Measurements from ENCODE around the gene SNTB2. TPM values are rescaled to one million over a fixed set of nuclear protein-coding genes. Genes with fewer than 3 reads are reported as not detected.

SNTB2 gene
- total and polyA plus RNA-seq, 2 of the 13 experiments (the other 11 are each of a cell fraction or from before 2014, with no cell fraction given), result 11.5 to 19.2 TPM

- TF ChIP-seq ZBED4 (CRISPR knock-in tag; IDR thresholded peaks at IDR 0.05; ENCODE audit: borderline replicate concordance), result peak; percentile 55; the same call in 1 of the 2 replicates
- peak; percentile 70 for TF ChIP-seq MAZ (IDR thresholded peaks at IDR 0.05; ENCODE audit: borderline replicate concordance, low read depth, low read length)
- TF ChIP-seq MAZ (CRISPR knock-in tag; IDR thresholded peaks at IDR 0.05; ENCODE audit: low read depth), result peak; percentile 92
- TF ChIP-seq, protein P1, sequence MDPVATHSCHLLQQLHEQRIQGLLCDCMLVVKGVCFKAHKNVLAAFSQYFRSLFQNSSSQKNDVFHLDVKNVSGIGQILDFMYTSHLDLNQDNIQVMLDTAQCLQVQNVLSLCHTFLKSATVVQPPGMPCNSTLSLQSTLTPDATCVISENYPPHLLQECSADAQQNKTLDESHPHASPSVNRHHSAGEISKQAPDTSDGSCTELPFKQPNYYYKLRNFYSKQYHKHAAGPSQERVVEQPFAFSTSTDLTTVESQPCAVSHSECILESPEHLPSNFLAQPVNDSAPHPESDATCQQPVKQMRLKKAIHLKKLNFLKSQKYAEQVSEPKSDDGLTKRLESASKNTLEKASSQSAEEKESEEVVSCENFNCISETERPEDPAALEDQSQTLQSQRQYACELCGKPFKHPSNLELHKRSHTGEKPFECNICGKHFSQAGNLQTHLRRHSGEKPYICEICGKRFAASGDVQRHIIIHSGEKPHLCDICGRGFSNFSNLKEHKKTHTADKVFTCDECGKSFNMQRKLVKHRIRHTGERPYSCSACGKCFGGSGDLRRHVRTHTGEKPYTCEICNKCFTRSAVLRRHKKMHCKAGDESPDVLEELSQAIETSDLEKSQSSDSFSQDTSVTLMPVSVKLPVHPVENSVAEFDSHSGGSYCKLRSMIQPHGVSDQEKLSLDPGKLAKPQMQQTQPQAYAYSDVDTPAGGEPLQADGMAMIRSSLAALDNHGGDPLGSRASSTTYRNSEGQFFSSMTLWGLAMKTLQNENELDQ (CRISPR knock-in tag; IDR thresholded peaks at IDR 0.05; ENCODE audit: borderline replicate concordance), result 0 out of 2 replicates have a peak, but pooled peaks have one; percentile 52
- 0 out of 2 replicates have a peak, but pooled peaks have one; percentile 9 for TF ChIP-seq TERF1 (CRISPR knock-in tag; IDR thresholded peaks at IDR 0.05)
- TF ChIP-seq NCOA1 (CRISPR knock-in tag; IDR thresholded peaks at IDR 0.05), result no peak
- TF ChIP-seq, protein P2, sequence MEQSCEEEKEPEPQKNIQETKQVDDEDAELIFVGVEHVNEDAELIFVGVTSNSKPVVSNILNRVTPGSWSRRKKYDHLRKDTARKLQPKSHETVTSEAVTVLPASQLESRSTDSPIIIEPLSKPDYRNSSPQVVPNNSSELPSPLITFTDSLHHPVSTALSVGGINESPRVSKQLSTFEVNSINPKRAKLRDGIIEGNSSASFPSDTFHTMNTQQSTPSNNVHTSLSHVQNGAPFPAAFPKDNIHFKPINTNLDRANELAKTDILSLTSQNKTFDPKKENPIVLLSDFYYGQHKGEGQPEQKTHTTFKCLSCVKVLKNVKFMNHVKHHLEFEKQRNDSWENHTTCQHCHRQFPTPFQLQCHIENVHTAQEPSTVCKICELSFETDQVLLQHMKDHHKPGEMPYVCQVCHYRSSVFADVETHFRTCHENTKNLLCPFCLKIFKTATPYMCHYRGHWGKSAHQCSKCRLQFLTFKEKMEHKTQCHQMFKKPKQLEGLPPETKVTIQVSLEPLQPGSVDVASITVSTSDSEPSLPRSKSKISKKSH (CRISPR knock-in tag; IDR thresholded peaks at IDR 0.05; ENCODE audit: borderline replicate concordance), result no peak; the same call in 1 of the 2 replicates
- TF ChIP-seq, protein P3, sequence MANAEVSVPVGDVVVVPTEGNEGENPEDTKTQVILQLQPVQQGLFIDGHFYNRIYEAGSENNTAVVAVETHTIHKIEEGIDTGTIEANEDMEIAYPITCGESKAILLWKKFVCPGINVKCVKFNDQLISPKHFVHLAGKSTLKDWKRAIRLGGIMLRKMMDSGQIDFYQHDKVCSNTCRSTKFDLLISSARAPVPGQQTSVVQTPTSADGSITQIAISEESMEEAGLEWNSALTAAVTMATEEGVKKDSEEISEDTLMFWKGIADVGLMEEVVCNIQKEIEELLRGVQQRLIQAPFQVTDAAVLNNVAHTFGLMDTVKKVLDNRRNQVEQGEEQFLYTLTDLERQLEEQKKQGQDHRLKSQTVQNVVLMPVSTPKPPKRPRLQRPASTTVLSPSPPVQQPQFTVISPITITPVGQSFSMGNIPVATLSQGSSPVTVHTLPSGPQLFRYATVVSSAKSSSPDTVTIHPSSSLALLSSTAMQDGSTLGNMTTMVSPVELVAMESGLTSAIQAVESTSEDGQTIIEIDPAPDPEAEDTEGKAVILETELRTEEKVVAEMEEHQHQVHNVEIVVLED (CRISPR knock-in tag; IDR thresholded peaks at IDR 0.05; ENCODE audit: borderline replicate concordance), result peak; percentile 88
- TF ChIP-seq ZNF670 (CRISPR knock-in tag; IDR thresholded peaks at IDR 0.05; ENCODE audit: borderline replicate concordance), result peak; percentile 75; the same call in 1 of the 2 replicates
- TF ChIP-seq NFE2L1 (CRISPR knock-in tag; IDR thresholded peaks at IDR 0.05; ENCODE audit: borderline replicate concordance), result peak; percentile 83; the same call in 1 of the 2 replicates
- TF ChIP-seq ZNF3 (CRISPR knock-in tag; IDR thresholded peaks at IDR 0.05), result no peak
- peak; percentile 25; the same call in 1 of the 2 replicates for TF ChIP-seq THAP8 (CRISPR knock-in tag; IDR thresholded peaks at IDR 0.05; ENCODE audit: borderline replicate concordance)
- peak; percentile 50; the same call in 1 of the 2 replicates for TF ChIP-seq ZNF878 (CRISPR knock-in tag; IDR thresholded peaks at IDR 0.05)
- peak; percentile 89 for TF ChIP-seq YEATS2 (CRISPR knock-in tag; IDR thresholded peaks at IDR 0.05; ENCODE audit: borderline replicate concordance)
- TF ChIP-seq ZBTB20 (CRISPR knock-in tag; IDR thresholded peaks at IDR 0.05; ENCODE audit: borderline replicate concordance, low read depth), result peak; percentile 63; the same call in 1 of the 2 replicates
These were observed 143.5 kb downstream of the SNTB2 start, which contains the start of gene PDF (continued) for GRCh38 chr16:69330286-69331109.
